ENCODE measurements around the gene TUBGCP3.

Gene TUBGCP3

GRCh38 chr13:112510002-112510780, 77.8 kb downstream of the TUBGCP3 start:
- H2AFZ ChIP-seq (ENCODE audit: low read depth, low read length, severe bottlenecking): no peak overlapping the region
- H3K9me2 ChIP-seq (replicated peaks; ENCODE audit: insufficient read depth, low read length): no peaks in the 10 kb centered on the region
- no peaks in the 10 kb centered on the region for H3K9me3 ChIP-seq (ENCODE audit: insufficient read depth, low read length)
- H3K4me3 ChIP-seq (ENCODE audit: insufficient read depth, low read length, poor library complexity, severe bottlenecking): no peak overlapping the region
- no peak overlapping the region for H3K9ac ChIP-seq (ENCODE audit: low read length)
- H3K36me3 ChIP-seq (ENCODE audit: low read length): peaks cover 14% of the 10 kb centered on the region; the same call in 1 of the 2 replicates
- H3K27me3 ChIP-seq (ENCODE audit: low read length): no peaks in the 10 kb centered on the region
- no peak overlapping the region for H3K4me2 ChIP-seq (ENCODE audit: low read depth, low read length, poor library complexity, severe bottlenecking)
- H4K20me1 ChIP-seq (ENCODE audit: low read depth, low read length): no peaks in the 10 kb centered on the region
- H3K27ac ChIP-seq (ENCODE audit: low read depth, low read length): no peak overlapping the region
- TF ChIP-seq EZH2phosphoT487 (conservative IDR thresholded peaks at IDR 0.05; ENCODE audit: low read length) (no peak), CTCF (IDR thresholded peaks at IDR 0.05; ENCODE audit: insufficient read depth, low read length, poor library complexity, severe bottlenecking) (no peak)
- no peaks in the 10 kb centered on the region for H3F3A ChIP-seq (ENCODE audit: insufficient read depth)
- no peaks in the 10 kb centered on the region for H3K79me2 ChIP-seq (ENCODE audit: insufficient read depth, low read length)

- Histone ChIP-seq H3K27me3 (ENCODE audit: low read length) (no peaks in the 10 kb centered on the region), H4K20me1 (ENCODE audit: low read depth, low read length) (no peaks in the 10 kb centered on the region), H3K9me2 (replicated peaks; ENCODE audit: insufficient read depth, low read length) (no peaks in the 10 kb centered on the region), H3K27ac (ENCODE audit: low read depth, low read length) (no peak overlapping the region), H3K4me2 (ENCODE audit: low read depth, low read length, poor library complexity, severe bottlenecking) (no peak overlapping the region), H3K36me3 (ENCODE audit: low read length) (peaks cover 14% of the 10 kb centered on the region; the same call in 1 of the 2 replicates), H3K79me2 (ENCODE audit: insufficient read depth, low read length) (no peaks in the 10 kb centered on the region), H3K9ac (ENCODE audit: low read length) (no peak overlapping the region), H3K9me3 (ENCODE audit: insufficient read depth, low read length) (no peaks in the 10 kb centered on the region), H2AFZ (ENCODE audit: low read depth, low read length, severe bottlenecking) (no peak overlapping the region), H3K4me3 (ENCODE audit: insufficient read depth, low read length, poor library complexity, severe bottlenecking) (no peak overlapping the region), H3F3A (ENCODE audit: insufficient read depth) (no peaks in the 10 kb centered on the region)
- TF ChIP-seq EZH2phosphoT487 (conservative IDR thresholded peaks at IDR 0.05; ENCODE audit: low read length): no peak
- TF ChIP-seq CTCF (IDR thresholded peaks at IDR 0.05; ENCODE audit: insufficient read depth, low read length, poor library complexity, severe bottlenecking): no peak
Measured at GRCh38 chr13:112509190-112509589, 78.8 kb downstream of the TUBGCP3 start.

- Histone ChIP-seq H3K79me2 (ENCODE audit: insufficient read depth, low read length) (no peaks in the 10 kb centered on the region), H3K9me2 (replicated peaks; ENCODE audit: insufficient read depth, low read length) (no peaks in the 10 kb centered on the region), H3K27ac (ENCODE audit: low read depth, low read length) (no peak overlapping the region), H4K20me1 (ENCODE audit: low read depth, low read length) (no peaks in the 10 kb centered on the region), H3K9me3 (ENCODE audit: insufficient read depth, low read length) (no peaks in the 10 kb centered on the region), H3F3A (ENCODE audit: insufficient read depth) (no peaks in the 10 kb centered on the region), H3K4me3 (ENCODE audit: insufficient read depth, low read length, poor library complexity, severe bottlenecking) (no peak overlapping the region), H3K27me3 (ENCODE audit: low read length) (no peaks in the 10 kb centered on the region), H2AFZ (ENCODE audit: low read depth, low read length, severe bottlenecking) (no peak overlapping the region), H3K9ac (ENCODE audit: low read length) (no peak overlapping the region), H3K4me2 (ENCODE audit: low read depth, low read length, poor library complexity, severe bottlenecking) (no peak overlapping the region), H3K36me3 (ENCODE audit: low read length) (peaks cover 13% of the 10 kb centered on the region)
- TF ChIP-seq EZH2phosphoT487 (conservative IDR thresholded peaks at IDR 0.05; ENCODE audit: low read length) (no peak), CTCF (IDR thresholded peaks at IDR 0.05; ENCODE audit: insufficient read depth, low read length, poor library complexity, severe bottlenecking) (no peak)
Measured at GRCh38 chr13:112506046-112506445, 81.9 kb downstream of the TUBGCP3 start.

All from SU-DHL-6 (cell line).